Caco-2 (cell line): ENCODE results near the gene SEC14L5. TPM values are rescaled to one million over a fixed set of nuclear protein-coding genes. Genes with fewer than 3 reads are reported as not detected.

Source experiments
- BruUV-seq: library from RNA; stranded (reverse); fragments of 400-500 nt; replicated peaks from 2 replicates; lab custom pipeline; 2021; lab: Mats Ljungman, UMichigan
- CTCF ChIA-PET: fragments of 300-600 bp; sonication (Branson Sonifier 250); formaldehyde crosslinking; loops from one replicate; lab custom pipeline; 2022; ENCODE audit warnings: antibody characterized with exemption; lab: Charles Lee
- POLR2A ChIA-PET: fragments of 300-600 bp; sonication (Branson Sonifier 250); formaldehyde crosslinking; loops from one replicate; lab custom pipeline; 2022; ENCODE audit warnings: antibody characterized with exemption; lab: Charles Lee
- DNase-seq, 2 experiments: peaks; one replicate each; pipeline versions ENCODE4 v3.0.0 to v3.0.0-alpha.2; 2020 to 2022
- H3K27me3 ChIP-seq: replicated peaks from 2 replicates; pipeline ENCODE4 v1.6.0; 2011; ENCODE audit warnings: low read length; ENCODE audit not compliant: control insufficient read depth, insufficient read depth
- H3K36me3 ChIP-seq: 2 replicates; pipeline ENCODE4 v1.5.1; 2011; ENCODE audit warnings: low read length; ENCODE audit not compliant: control insufficient read depth, insufficient read depth
- H3K4me1 ChIP-seq: fragments of 250-450 bp; sonication (Bioruptor Pico); 2 replicates; pipeline ENCODE4 v1.5.1; 2020; ENCODE audit warnings: mild to moderate bottlenecking
- H3K4me3 ChIP-seq: 2 replicates; pipeline ENCODE4 v1.5.1; 2011; ENCODE audit warnings: low read depth, mild to moderate bottlenecking, control low read depth, low read length
- H3K9me3 ChIP-seq: fragments of 250-450 bp; sonication (Bioruptor Pico); 2 replicates; pipeline ENCODE4 v1.5.1; 2020; ENCODE audit warnings: mild to moderate bottlenecking, moderate library complexity
- H3K27ac Mint-ChIP-seq: one replicate; pipeline ENCODE4 v1.8.0; 2022; ENCODE audit warnings: mixed read lengths; ENCODE audit not compliant: unreplicated experiment
- H3K27me3 Mint-ChIP-seq: one replicate; pipeline ENCODE4 v1.8.0; 2022; ENCODE audit warnings: mixed read lengths; ENCODE audit not compliant: insufficient read depth, unreplicated experiment
- H3K36me3 Mint-ChIP-seq: one replicate; pipeline ENCODE4 v1.8.0; 2022; ENCODE audit warnings: mild to moderate bottlenecking, mixed read lengths; ENCODE audit not compliant: insufficient read depth, unreplicated experiment
- H3K4me1 Mint-ChIP-seq: one replicate; pipeline ENCODE4 v1.8.0; 2022; ENCODE audit warnings: low read depth, mixed read lengths; ENCODE audit not compliant: unreplicated experiment
- H3K4me3 Mint-ChIP-seq: one replicate; pipeline ENCODE4 v1.8.0; 2022; ENCODE audit warnings: mild to moderate bottlenecking, moderate library complexity, mixed read lengths; ENCODE audit not compliant: unreplicated experiment
- H3K9me3 Mint-ChIP-seq: one replicate; pipeline ENCODE4 v1.8.0; 2022; ENCODE audit warnings: mixed read lengths; ENCODE audit not compliant: unreplicated experiment
- CTCF ChIP-seq, 2 experiments: fragments of 200-600 bp in 1 of 2; IDR thresholded peaks; 1 replicate in 1 of 2; 2 replicates in 1 of 2; pipeline versions ENCODE4 v1.5.1 to v1.8.0; 2011 to 2022; ENCODE audit warnings: antibody characterized with exemption in 1 of 2, control low read depth in 1 of 2, inconsistent platforms in 1 of 2, low read depth in 1 of 2, low read length in 1 of 2, mild to moderate bottlenecking in 1 of 2, moderate library complexity in 1 of 2; ENCODE audit not compliant: insufficient read depth in 1 of 2, severe bottlenecking in 1 of 2, unreplicated experiment in 1 of 2
- intact Hi-C: fragments of 100-400 bp; cut with micrococcal nuclease; formaldehyde crosslinking; loops from one replicate; pipeline ENCODE4 v1.10.0; 2022; ENCODE audit not compliant: unreplicated experiment
- total RNA-seq: library from RNA; stranded (reverse); gene quantifications from 2 replicates; pipeline ENCODE4 v1.2.3, GENCODE V29; 2022

SEC14L5 gene
- total RNA-seq, 1 experiment from 2014 or later, result 0.14 TPM

GRCh38 chr16:4913774-4914525, 44.2 kb upstream of the SEC14L5 start:
- POLR2A ChIA-PET, result interaction anchor here (0.6 kb wide), 1 partner anchor 53 kb away, joined by 3 read pairs; no protein-coding TSS in a partner anchor
- Mint-ChIP-seq H3K36me3 (peaks cover 39% of the 10 kb centered on the region), H3K4me3 (no peak overlapping the region), H3K27ac (peak overlapping the region; percentile 70), H3K27me3 (no peaks in the 10 kb centered on the region), H3K4me1 (peaks cover 14% of the 10 kb centered on the region), H3K9me3 (no peaks in the 10 kb centered on the region)
- Histone ChIP-seq H3K27me3 (no peaks in the 10 kb centered on the region), H3K9me3 (no peaks in the 10 kb centered on the region), H3K4me3 (no peak overlapping the region), H3K4me1 (peaks cover 35% of the 10 kb centered on the region), H3K36me3 (no peaks in the 10 kb centered on the region)
- intact Hi-C loops, result no loop called here
- TF ChIP-seq CTCF (IDR thresholded peaks at IDR 0.05; ENCODE audit: insufficient read depth in 1 of 2, low read depth in 1 of 2, low read length in 1 of 2, severe bottlenecking in 1 of 2, unreplicated experiment in 1 of 2), result no peak
- BruUV-seq, result no TSS peak
- CTCF ChIA-PET, result interaction anchor here (0.6 kb wide), 1 partner anchor 22 kb away, joined by 4 read pairs; no protein-coding TSS in a partner anchor
- no peak for DNase-seq

GRCh38 chr16:4914528-4915225, 43.5 kb upstream of the SEC14L5 start:
- no TSS peak for BruUV-seq
- H3K4me3 ChIP-seq, result no peak overlapping the region
- H3K9me3 ChIP-seq, result no peaks in the 10 kb centered on the region
- no peak overlapping the region for H3K4me3 Mint-ChIP-seq
- intact Hi-C loops, result no loop called here
- H3K27me3 ChIP-seq, result no peaks in the 10 kb centered on the region
- no peaks in the 10 kb centered on the region for H3K9me3 Mint-ChIP-seq
- peaks cover 39% of the 10 kb centered on the region for H3K36me3 Mint-ChIP-seq
- H3K36me3 ChIP-seq, result no peaks in the 10 kb centered on the region
- no peak for TF ChIP-seq CTCF (IDR thresholded peaks at IDR 0.05; ENCODE audit: insufficient read depth in 1 of 2, low read depth in 1 of 2, low read length in 1 of 2, severe bottlenecking in 1 of 2, unreplicated experiment in 1 of 2)
- no peak overlapping the region for H3K27ac Mint-ChIP-seq
- no peaks in the 10 kb centered on the region for H3K27me3 Mint-ChIP-seq
- ChIA-PET CTCF (no interaction called here), POLR2A (no interaction called here)
- H3K4me1 ChIP-seq, result peaks cover 43% of the 10 kb centered on the region
- DNase-seq, result no peak
- peaks cover 19% of the 10 kb centered on the region for H3K4me1 Mint-ChIP-seq

- Histone ChIP-seq H3K4me3 (no peak overlapping the region), H3K9me3 (no peaks in the 10 kb centered on the region), H3K4me1 (peaks cover 45% of the 10 kb centered on the region), H3K27me3 (no peaks in the 10 kb centered on the region), H3K36me3 (no peaks in the 10 kb centered on the region)
- Mint-ChIP-seq H3K9me3 (no peaks in the 10 kb centered on the region), H3K36me3 (peaks cover 39% of the 10 kb centered on the region), H3K27ac (peak overlapping the region; percentile 25), H3K27me3 (no peaks in the 10 kb centered on the region), H3K4me1 (peaks cover 25% of the 10 kb centered on the region), H3K4me3 (no peak overlapping the region)
- ChIA-PET POLR2A (interaction anchor here (0.5 kb wide), 1 partner anchor 21 kb away, joined by 3 read pairs; no protein-coding TSS in a partner anchor), CTCF (no interaction called here)
- no peak for DNase-seq
- intact Hi-C loops, result no loop called here
- TF ChIP-seq CTCF (IDR thresholded peaks at IDR 0.05; ENCODE audit: insufficient read depth in 1 of 2, low read depth in 1 of 2, low read length in 1 of 2, severe bottlenecking in 1 of 2, unreplicated experiment in 1 of 2), result no peak
- BruUV-seq, result no TSS peak
Measured at GRCh38 chr16:4915226-4915761, 42.8 kb upstream of the SEC14L5 start.
